Esophagus mucosa (tissue), 1 donor: ENCODE results near the gene CLSTN2. TPM values are rescaled to one million over a fixed set of nuclear protein-coding genes. Genes with fewer than 3 reads are reported as not detected.

Source experiments
- ATAC-seq: fragments of 200-7000 bp; cut with Tn5 transposase; one replicate; pipeline ENCODE4 v1.9.1; 2020
- total RNA-seq: library from RNA; stranded (reverse); gene quantifications from one replicate; pipeline ENCODE4 v1.2.4, GENCODE V29; 2023
- donor health status: DM: yes; HTN: yes; CAD: no.

The CLSTN2 gene
- total RNA-seq, 1 donor from 2014 or later = 1.5 TPM

- ATAC-seq = no peak
Measured at GRCh38 chr3:140053794-140054193, 118.8 kb downstream of the CLSTN2 start.

- peak; percentile 40 for ATAC-seq
Measured at GRCh38 chr3:140055092-140055791, 120.3 kb downstream of the CLSTN2 start.

GRCh38 chr3:140056047-140056446 is 121.1 kb downstream of the CLSTN2 start:
- peak; percentile 39 for ATAC-seq

GRCh38 chr3:140061211-140061610 is 126.2 kb downstream of the CLSTN2 start:
- ATAC-seq = no peak

- no peak for ATAC-seq
Measured at GRCh38 chr3:140062461-140062860, 127.5 kb downstream of the CLSTN2 start.

GRCh38 chr3:140067487-140067886 is 132.5 kb downstream of the CLSTN2 start:
- ATAC-seq = no peak

GRCh38 chr3:140068494-140069017 is 133.6 kb downstream of the CLSTN2 start:
- ATAC-seq = no peak

GRCh38 chr3:140073278-140074045 is 138.5 kb downstream of the CLSTN2 start:
- no peak for ATAC-seq

- no peak for ATAC-seq
Measured at GRCh38 chr3:140076552-140076951, 141.6 kb downstream of the CLSTN2 start.

GRCh38 chr3:140077406-140077805 is 142.4 kb downstream of the CLSTN2 start:
- ATAC-seq = no peak

GRCh38 chr3:140078343-140078742 is 143.4 kb downstream of the CLSTN2 start:
- no peak for ATAC-seq

GRCh38 chr3:140078940-140079339 is 144.0 kb downstream of the CLSTN2 start:
- no peak for ATAC-seq

GRCh38 chr3:140081887-140082286 is 146.9 kb downstream of the CLSTN2 start:
- no peak for ATAC-seq

GRCh38 chr3:140085001-140085400 is 150.0 kb downstream of the CLSTN2 start:
- no peak for ATAC-seq

GRCh38 chr3:140086642-140087041 is 151.7 kb downstream of the CLSTN2 start:
- no peak for ATAC-seq

GRCh38 chr3:140088058-140088457 is 153.1 kb downstream of the CLSTN2 start:
- no peak for ATAC-seq

- no peak for ATAC-seq
Measured at GRCh38 chr3:140088513-140088912, 153.5 kb downstream of the CLSTN2 start.

GRCh38 chr3:140089403-140090072 is 154.6 kb downstream of the CLSTN2 start:
- no peak for ATAC-seq

GRCh38 chr3:140091143-140091542 is 156.2 kb downstream of the CLSTN2 start:
- ATAC-seq = no peak

GRCh38 chr3:140092848-140093536 is 158.0 kb downstream of the CLSTN2 start:
- no peak for ATAC-seq

- peak; percentile 37 for ATAC-seq
Measured at GRCh38 chr3:140093742-140094141, 158.8 kb downstream of the CLSTN2 start.

GRCh38 chr3:140094487-140094886 is 159.5 kb downstream of the CLSTN2 start:
- no peak for ATAC-seq

GRCh38 chr3:140096037-140096436 is 161.1 kb downstream of the CLSTN2 start:
- ATAC-seq = no peak
